Fibroblast of gingiva (primary cell): ENCODE data around the gene KCND1.
A peak's percentile ranks its signal among the peaks of the same experiment; 100 is the strongest.

Experiments
- DNase-seq: peaks from one replicate; pipeline ENCODE4 v3.0.0-alpha.2; 2011; ENCODE audit warnings: low read depth

KCND1 gene

GRCh38 chrX:48911412-48912182 lies 60.0 kb downstream of the KCND1 start, which contains the start of gene SLC35A2:
SLC35A2 (minus strand) TSS chrX:48911646; CDS start chrX:48911636, 10 bp downstream.
- peak; percentile 60 for DNase-seq
